T47D (cell line): ENCODE measurements around the gene TRAPPC10.

Experiments
- DNase-seq, 2 experiments: peaks; one replicate each; pipeline versions ENCODE4 v3.0.0 to v3.0.0-alpha.2; 2011 to 2012; ENCODE audit warnings: low read depth in 1 of 2, low spot score in 1 of 2
- JUND ChIP-seq: IDR thresholded peaks from 2 replicates; pipeline ENCODE4 v1.6.1; 2012; ENCODE audit warnings: low read depth
- in situ Hi-C: cut with HindIII; loops from 2 replicates; pipeline ENCODE4 v1.10.0; 2016; ENCODE audit warnings: low sequenced_read_pairs, low pct_unique_long_range_greater_than_20kb

TRAPPC10 gene

GRCh38 chr21:44035244-44035643 is 23.1 kb downstream of the TRAPPC10 start:
- TF ChIP-seq JUND: no peak
- in situ Hi-C loops: no loop called here
- DNase-seq: no peak

DNA sequence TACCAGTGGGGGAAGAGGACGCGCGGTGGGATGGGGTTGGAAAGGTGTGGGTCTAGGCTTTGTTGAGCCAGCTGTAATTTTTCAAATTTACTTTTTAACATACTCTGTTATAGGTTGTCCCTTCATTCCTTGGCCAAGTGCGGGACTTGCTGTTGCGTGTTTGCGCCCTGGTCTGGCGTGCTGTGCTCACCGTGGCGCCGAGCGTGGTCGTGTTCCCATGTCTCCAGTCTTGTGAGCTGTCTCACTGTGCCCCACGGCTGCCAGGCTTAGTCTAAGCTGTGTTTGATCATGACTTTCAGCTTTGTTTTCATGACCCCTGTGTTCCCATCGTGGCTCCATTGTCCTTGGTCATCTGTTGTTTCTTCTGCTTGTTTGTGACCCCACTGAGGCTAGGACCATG is 26.0 kb downstream of the TRAPPC10 start:
- no peak for DNase-seq
- in situ Hi-C loops: no loop called here
- TF ChIP-seq JUND: no peak

DNA sequence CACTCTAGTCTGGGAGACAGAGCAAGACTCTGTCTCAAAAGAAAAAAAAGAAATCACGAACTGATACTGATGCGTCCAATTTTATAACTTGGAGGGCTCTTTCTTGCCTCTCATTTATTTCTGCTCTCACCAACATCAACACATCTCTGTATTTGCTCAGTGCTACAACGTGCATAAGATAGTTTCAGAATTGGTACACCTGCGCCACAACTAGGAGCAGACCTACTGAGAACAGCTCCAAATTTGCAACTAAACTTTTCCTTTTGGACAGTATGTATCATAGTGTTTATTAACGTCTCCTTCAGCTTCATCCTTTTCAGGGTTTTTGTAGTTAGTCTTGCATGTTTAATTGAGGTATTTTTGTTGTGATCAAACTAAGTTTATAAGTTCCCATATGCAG is 27.7 kb downstream of the TRAPPC10 start:
- DNase-seq: no peak
- no peak for TF ChIP-seq JUND
- in situ Hi-C loops: no loop called here

- in situ Hi-C loops: no loop called here
- no peak for DNase-seq
- TF ChIP-seq JUND: no peak
These were observed 31.5 kb downstream of the TRAPPC10 start for GRCh38 chr21:44043613-44044012.

GRCh38 chr21:44046734-44047133 is 34.6 kb downstream of the TRAPPC10 start:
- in situ Hi-C loops: no loop called here
- no peak for DNase-seq
- TF ChIP-seq JUND: no peak

DNA sequence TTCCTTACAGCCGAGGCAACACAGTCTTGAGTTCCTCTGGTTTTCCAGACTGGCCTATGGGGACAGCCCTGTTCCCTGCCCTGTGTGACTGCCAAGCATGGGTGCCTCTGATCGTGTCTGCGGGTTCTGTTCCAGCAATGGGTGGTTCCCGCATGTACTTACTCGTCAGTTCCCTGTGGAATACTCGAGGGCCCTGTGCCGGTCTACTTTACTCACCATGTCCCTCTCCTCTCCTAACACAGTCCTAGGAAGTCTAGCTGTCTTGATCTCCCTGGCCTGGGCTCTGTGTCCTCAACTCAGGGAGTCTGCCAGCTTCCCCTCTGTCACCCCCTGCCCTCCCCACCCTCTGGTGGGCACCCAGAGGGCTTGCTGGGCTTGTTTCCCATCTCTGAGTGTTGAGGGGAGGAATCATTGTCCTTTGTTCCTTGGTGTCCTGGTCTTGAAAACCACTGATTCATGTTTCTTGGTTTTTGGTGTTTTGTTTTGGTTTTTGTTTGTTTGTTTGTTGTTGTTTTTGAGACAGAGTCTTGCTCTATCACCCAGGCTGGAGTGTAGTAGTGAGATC is 36.0 kb downstream of the TRAPPC10 start:
- DNase-seq: no peak
- no peak for TF ChIP-seq JUND
- in situ Hi-C loops: no loop called here

DNA sequence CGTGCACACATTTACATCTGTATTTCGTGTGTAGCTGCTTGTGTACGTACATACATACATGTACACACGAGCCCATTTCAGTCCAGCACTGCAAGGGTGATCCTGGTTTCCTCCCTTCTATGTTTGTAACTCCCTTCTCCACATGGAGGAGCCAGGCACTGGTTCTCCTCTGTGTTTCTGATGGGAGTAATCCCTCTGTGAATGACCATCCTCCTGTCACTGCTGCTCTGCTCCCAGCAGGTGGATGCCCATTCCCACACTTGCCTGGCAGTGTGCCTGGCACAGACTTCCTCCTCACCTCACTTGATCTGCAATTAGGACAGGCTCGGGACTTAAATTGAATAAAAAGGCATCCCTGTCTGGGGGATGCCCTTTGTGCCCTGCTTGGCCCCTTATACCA is 37.1 kb downstream of the TRAPPC10 start:
- in situ Hi-C loops: no loop called here
- no peak for TF ChIP-seq JUND
- DNase-seq: no peak

DNA sequence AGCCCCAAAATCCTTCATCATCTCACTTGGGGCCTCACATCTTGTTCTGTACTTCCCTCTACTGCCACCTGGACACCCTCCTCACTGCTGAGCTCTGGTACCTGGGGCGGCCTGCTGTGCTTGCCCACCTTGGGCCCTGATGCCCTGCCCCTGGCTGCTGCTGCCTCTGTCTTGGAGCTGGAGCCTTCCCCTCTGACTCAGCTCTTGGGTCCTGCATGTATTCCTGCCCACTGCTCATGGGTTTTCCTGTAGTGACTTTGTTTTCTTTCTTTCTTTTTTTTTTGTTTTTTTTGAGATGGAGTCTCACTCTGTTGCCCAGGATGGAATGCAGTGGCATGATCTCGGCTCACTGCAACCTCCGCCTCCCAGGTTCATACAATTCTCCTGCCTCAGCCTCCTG is 37.5 kb downstream of the TRAPPC10 start:
- DNase-seq: no peak
- TF ChIP-seq JUND: no peak
- in situ Hi-C loops: no loop called here

DNA sequence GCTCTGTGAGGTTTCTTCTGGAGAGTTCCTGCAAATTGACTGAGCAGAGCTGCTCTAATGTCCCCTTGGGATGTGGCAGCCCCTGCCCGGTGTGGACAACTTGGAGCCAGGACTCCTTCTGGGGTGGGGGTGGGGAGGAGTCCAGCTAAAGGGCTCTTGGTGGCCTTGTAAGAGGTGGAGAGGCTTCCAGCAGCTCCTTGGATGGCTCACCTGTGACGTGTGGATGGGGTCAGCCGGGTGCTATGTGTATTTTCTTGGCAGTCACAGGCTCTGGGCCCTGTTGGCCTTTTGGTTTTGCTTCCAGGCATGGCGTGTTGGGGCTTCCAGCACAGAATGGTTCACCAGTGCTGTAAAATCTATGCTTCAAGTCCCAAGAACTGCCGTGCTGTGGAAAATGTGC is 38.2 kb downstream of the TRAPPC10 start:
- TF ChIP-seq JUND: no peak
- no peak for DNase-seq
- in situ Hi-C loops: no loop called here

DNA sequence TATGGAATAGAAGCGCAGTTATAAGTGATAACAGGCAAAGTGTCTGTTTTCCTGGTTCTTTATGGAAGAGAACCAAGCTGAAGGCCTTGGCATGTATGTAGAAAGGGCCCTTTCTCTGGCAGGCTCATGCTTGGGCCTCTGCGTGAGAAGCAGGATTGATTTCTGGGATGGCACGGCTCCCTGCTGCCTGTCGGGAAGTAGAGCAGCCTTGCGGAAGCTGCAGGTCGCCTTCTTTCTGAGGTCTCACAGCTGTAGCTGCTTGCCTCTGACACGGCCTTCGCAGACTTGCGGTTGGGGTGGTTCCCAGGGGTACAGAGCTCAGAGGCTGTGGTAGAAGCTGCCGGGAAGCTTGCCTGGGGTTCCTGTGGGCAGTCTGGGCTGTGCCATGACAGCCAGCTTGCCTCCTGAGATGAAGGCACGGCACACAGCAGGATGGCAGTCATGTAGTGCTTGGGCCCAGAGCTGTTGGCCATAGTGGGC is 39.4 kb downstream of the TRAPPC10 start:
- in situ Hi-C loops: no loop called here
- TF ChIP-seq JUND: no peak
- no peak for DNase-seq

DNA sequence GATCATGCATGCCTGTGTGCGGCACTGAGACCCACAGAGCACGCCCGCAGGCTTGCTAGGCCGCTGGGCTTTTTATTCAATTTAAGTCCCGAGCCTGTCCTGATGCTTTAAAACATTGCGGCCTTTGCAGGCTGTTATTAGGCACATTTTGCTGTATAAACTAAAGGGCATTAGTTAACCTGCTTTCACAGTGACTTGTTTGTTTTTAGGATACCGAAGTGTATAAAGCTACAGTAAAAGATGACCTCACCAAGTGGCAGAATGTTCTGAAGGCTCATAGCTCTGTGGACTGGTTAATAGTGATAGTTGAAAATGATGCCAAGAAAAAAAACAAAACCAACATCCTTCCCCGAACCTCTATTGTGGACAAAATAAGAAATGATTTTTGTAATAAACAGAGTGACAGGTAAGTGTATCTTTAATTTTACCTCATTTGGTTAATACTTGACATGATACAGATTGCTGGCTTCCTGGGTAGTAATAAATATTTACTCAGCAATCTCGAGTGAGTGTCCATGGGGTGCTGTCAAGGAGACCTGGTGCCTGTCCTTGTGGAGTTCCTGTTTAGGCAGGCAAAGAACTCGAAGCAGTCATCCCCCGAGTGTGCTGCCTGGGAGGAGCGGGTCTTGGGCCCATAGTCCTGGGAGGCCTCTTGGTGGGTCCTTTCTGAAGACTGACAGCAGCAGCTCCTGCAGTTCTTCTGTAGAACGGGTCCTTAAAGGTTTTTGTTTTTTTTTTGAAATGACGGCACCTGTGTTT is 40.1 kb downstream of the TRAPPC10 start:
- no peak for DNase-seq
- TF ChIP-seq JUND: no peak
- in situ Hi-C loops: no loop called here

- DNase-seq: no peak
- in situ Hi-C loops: no loop called here
- TF ChIP-seq JUND: no peak
These were observed 40.7 kb downstream of the TRAPPC10 start for GRCh38 chr21:44052830-44053226.

- TF ChIP-seq JUND: no peak
- DNase-seq: no peak
- in situ Hi-C loops: no loop called here
These were observed 41.5 kb downstream of the TRAPPC10 start for GRCh38 chr21:44053567-44053966.

DNA sequence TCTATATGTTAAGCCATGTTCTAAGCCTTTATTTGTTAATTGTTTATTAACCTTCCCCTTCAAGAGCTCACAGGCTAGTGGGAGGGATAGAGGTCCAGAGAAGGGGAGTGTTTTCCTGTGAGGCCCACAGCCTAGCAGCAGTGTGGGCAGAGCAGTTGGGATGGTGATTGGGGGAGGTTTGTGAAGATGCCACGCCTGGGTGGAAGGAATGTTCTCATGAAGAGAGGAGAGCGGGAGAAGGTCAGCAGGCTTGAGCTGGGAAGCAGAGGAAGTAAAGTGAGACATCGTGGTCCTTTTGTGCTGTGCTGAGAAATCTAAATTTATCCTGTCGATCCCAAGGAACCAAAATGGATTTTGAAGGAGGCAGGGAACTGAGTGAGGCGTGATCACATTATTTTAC is 42.6 kb downstream of the TRAPPC10 start:
- TF ChIP-seq JUND: no peak
- in situ Hi-C loops: no loop called here
- DNase-seq: no peak
